Activated T-cell treated with anti-CD3 and anti-CD28 coated beads for 24 hours (primary cell): ENCODE measurements around the gene ADGRD1.

Source experiments
- DNase-seq: peaks from one replicate; pipeline ENCODE4 v3.0.0-alpha.2; 2020; ENCODE audit warnings: low read depth

The ADGRD1 gene

DNA sequence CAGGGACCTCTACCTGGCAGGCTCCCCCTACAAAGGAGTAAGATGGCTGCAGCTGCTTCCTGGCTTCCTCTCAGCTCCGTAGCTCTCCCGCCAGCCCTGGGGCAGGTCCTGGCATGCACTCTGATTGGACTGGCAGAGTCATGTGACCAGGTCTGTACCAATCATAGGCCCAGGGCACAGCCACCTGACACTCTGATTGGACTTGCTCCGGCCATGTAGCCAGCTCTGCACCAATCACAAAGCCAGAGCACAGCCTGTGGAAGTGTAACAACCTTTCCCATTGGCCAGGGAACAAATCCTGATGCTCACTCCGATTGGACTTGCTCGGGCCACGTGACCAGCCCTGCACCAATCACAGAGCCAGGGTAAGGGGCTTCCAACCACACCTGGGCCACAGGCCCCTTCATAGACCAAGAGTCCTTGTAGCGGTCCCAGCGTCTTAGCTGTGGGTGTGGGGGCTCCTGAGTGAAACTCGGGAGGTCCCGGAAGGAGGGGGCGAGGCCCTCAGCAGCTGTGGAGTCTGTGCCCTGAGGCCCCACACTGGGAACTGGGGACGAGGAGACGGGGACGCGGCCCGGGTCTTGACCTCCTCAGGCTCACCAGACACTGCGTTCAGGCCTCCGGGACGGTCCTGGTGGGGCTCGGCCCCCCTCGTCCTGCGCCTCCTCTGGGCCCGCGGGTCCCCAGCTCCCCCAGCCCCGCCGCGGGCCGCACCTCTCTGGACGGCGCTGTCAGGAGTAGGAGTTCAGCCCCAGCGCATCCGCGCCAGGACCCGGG, 210.6 kb downstream of the ADGRD1 start:
- DNase-seq: no peak

DNA sequence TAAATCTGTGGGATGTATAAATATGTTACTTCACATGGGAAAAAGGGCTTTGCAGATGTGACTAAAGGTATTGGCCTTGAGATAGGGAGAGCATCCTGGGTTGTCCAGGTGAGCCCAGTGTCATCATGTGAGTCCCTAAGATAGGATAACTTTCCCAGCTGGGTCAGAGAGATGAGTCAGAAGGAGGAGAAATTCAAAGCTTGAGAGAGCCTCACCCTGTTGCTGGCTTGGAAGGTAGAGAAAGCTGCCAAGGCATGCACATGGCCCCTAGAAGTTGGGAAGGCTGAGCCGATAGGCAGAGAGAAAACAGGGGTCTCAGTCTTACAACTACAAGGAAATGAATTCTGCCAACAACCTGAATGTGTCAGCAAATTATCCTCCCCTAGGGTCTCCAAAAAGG, 213.0 kb downstream of the ADGRD1 start:
- no peak for DNase-seq

DNA sequence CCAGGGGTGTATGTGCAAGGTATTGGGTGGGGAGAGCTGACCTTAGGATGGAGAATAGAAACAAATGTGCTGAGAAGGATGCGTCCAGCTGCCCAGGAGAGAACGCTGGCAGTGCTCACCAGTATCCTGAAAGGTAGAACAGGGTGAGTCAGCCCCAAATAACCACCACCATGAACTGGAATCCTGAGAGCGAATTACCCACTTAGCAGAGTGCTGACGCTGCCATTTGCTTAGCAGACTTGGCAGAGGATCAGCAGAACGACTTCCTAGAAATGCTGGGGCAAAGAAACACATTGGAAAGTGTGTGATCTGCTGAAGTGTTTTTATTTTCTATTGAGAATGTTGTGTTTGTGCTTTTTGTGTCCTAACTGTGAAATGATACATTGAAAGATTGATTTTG, 213.6 kb downstream of the ADGRD1 start:
- DNase-seq: no peak

DNA sequence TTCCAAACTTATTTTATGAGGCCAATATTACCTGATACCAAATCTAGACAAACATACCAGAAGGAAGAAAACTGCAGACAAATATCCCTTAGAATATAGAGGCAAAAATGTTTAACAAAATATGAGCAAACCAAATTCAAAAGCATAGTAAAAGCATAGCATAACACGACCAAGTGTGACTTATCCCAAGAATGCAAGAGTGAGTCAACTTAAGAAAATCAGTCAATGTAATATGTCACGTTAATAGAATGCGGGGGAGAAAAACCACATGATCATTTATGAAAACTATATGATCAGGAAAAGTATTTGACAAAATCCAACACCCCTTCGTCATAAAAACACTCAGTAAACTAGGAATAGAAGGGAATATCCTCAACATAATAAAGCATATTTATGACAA, 217.3 kb downstream of the ADGRD1 start:
- DNase-seq: no peak

DNA sequence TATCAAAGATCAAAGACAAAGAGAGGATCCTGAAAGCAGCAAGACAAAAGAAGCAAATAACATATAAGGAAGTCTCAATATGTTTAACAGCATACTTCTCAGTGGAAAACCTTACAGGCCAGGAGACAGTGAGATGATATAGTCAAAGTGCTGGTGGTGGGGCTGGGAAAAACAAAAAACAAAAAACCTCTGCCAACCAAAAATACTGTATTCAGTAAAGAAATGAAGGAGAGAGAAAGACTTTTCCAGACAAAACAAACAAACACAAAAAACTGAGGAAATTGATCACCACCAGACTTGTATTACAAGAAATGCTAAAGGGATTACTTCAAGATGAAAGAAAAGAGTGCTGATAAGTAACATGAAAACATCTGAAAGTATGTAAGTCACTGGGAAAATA, 221.2 kb downstream of the ADGRD1 start:
- DNase-seq: no peak

DNA sequence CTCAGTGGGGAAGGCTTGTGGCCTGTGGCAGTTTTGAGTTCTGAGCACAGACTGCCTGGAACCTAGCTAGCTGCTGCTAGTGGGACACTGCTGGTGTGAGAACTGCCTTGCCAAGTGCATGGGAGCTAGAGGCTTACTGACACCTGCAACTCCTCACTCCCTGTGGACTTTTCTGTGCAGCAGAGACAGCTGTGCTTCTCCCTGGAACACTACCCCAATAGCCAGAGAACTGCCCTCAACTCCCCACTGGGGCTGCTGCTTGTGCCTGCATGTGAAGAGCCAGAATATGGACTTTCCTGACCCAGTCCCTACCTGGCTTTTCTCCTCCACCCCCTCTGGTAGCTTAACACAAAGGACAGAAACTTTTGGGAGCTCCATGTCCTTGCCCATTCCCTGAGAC, 222.6 kb downstream of the ADGRD1 start:
- DNase-seq: no peak

DNA sequence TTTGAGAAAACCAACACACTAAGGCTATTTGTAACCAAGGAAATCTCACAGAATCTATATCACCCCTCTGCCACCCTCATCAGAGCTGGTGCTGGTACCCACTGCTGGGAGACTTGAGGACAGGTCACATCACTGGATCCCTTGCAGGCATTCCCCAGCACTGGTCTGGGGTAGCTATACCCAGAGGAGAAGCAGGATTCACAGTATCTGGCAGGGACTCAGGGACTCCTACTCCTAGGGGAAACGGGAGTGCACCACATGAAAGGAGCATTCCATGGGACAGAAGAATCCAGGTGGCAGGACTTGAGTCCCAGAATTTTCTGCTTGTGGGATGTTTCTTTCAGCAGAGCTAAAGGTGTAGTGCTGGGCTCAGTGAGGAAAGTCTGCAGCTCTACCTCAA, 223.2 kb downstream of the ADGRD1 start:
- DNase-seq: no peak

DNA sequence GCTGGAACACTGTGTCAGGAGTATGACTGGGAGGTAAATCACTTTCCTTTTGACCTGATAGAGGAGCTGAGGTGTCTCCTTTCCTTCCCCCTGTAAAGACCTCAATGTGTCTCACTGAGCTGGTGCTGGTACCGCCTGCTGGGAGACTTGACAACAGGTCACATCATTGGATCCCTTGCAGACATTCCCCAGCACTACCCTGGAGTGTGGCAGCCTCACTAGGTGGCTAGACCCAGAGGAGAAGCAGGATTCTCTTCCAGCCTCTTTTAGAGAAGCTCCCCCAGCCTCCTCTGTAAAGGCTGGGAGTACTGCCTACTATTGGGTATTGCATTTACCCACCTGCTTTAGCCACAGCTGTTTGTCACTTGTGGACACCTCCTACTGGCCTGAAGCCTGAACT, 223.9 kb downstream of the ADGRD1 start:
- no peak for DNase-seq

DNA sequence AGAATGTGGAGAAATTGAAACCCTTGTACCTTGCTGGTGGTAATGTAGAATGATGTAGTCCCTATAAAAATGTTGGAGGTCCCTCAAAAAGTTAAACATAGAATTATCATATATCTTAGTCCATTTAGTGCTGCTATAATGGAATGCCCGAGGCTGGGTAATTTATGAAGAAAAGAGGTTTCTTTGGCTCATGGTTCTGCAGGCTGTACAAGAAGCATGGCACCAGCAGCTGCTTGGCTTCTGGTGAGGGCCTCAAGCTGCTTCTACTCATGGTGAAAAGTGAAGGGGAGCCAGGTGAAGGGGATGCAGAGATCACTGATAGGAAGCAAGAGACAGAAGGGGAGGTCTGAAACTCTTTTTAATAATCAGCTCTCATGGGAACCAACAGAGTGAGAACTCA, 233.9 kb downstream of the ADGRD1 start:
- DNase-seq: no peak

DNA sequence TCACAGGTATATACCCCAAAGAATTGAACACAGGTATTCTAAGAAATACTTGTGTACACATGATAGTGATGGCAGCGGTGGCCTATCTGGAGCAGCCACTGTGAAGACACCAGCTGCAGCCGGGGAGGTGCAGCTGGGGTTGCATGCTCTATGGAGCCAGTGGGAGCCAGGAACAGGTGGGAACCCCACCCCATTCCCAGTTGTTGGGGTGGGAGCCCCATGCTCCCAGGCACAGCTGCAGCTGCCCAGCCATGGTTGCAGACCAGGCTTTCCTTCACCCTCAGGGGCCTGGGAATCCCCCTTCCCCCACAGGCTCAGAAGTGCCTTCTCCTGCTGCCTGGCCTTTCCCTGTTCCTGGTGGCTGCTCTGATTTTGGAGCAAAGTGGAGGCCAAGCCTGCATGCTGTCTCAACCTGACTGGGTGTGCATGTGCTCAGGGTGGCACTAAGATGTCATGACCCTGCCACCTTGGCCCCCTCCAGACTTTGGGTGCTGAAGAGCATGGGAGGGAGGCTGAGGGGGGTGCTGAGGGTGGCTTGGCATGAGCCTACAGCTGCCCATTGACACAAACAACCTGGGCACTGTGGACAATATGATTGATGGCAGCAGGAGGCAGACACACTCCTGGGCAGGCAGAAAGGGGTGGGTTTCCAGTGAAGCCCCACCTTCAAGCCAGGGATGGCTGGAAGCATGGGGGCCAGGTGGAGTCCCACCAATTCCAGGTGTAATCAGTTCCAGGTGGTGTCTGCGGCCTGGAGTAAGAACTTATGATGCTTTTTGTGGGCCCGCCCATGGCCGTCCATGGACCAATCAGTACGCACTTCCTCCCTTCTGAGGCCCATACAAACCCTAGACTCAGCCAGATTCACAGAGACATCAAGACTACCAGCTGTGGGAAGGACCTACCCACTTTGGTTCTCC, 234.7 kb downstream of the ADGRD1 start:
- no peak for DNase-seq

DNA sequence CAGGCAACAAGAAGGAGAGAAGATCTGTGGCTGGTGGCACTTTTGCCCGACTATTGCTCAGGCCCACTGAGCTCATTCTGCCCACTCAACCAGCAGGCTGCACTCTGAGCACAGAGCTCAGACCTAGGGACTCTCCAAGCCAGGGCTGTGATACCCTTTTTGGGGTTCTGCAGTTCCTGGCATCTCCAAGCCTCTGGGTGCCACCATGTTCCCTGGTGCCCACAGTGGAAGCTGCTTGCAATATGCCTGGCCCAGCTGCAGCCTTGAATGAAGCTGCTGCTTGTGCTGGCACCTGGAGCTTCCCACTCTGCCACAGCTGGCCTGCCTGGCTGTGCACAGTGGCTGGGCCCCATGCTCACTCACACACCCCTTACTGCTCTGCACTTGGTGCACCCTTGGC, 236.1 kb downstream of the ADGRD1 start:
- DNase-seq: no peak

DNA sequence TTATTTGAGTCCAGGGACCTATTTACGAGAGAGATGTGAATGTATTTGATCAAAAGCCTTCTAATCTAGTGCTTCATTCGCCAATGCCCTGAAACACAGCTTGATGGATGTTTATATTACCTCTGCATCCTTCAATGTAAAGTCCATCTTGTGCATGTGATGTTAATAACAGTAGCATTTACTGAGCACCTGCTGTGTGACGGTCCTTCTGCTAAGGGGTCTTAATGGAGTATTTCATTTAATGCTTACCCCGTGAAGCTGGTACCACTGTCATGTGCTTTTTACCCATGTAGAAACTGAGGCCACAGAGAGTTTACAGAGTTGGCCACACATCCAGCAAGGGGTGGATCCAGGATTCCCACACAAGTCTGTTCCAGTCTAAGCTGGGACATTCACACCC, 237.3 kb downstream of the ADGRD1 start:
- no peak for DNase-seq
